HG03460 (cell line): ENCODE data around the gene HOXC5.

Source experiments
- ATAC-seq: cut with Tn5 transposase; IDR thresholded peaks from one replicate; pipeline ENCODE4 v1.9.1; 2021; ENCODE audit not compliant: unreplicated experiment

HOXC5 gene

DNA sequence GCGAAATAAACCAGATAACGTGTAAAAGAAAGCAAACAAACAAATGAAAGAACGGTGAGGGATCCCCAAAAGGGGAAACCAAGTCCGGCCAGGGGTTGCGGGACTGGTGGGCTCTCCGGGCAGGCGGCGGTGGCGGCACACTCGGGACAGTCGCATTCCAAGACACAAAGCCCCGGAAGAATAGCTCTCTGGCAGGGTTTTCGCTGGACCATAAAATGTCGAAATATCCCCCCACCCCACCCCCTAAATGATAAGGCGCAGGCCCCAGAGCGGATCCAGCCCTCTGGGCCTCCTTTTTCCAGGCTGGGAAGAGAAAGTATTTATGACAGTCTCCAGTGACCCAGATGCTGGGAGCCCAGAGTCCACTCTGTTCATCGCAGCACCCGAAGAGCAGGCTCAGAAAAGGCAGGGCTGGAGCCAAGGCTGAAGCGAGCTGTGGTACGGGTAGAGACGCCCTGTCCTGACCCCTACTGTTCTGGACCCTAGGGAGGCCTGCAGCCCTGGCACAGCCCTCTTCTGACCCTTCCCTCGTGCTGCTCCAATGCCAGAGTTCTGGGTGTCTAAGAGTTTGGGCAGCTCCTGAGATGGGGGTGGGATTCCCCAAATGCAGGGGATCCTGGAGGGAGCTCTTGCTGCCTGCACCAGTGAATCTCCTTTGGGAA lies 26.2 kb upstream of the HOXC5 start:
- ATAC-seq = no peak

DNA sequence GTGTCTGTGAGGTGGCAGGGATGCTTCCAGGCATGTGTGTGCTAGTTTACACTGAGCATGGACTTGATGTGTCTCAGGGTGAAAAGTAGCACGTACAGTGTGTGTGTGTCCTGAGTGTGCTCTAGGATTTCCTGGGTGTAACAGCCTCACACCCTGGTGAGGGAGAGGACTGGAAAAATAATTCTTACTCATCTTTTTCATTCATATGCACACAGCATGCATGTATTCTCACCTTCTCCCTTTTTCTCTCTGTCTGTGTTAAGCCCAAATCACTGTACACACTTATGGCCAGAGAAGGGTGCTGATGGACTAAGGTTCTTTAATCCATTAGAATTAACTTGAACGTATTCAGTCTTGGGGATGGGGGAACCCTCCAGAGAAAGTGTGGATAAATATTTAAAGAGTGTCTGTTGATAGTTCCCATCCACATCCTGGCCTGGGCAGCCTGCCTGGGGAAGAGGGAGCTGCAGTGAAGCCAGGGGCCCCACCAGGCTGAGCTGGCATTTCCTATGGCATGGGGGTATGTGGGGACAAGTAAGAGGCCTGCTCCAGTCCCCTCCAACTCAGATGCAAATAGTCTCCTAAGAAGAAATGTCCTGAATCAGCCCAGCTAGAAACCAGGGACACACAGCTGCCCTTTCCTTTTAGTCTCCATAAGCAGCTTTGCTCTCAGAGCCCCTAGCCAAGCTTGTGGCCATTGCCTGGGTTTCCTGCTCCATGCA lies 25.2 kb upstream of the HOXC5 start:
- no peak for ATAC-seq

DNA sequence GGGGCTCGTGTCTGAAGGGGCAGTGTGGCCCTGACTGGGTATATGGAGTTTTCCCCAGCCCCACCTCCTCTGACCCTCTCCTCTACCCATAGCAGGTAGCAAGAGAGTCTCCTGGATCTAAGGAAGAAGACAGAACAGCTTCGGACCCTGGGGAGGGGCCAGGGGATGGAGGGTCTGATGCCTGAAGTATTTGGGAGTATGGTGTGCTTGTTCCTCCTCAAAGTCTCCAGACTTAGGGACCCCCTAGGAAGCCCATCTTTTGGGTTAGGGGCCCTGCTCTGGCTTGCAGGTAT lies 24.6 kb upstream of the HOXC5 start:
- no peak for ATAC-seq

DNA sequence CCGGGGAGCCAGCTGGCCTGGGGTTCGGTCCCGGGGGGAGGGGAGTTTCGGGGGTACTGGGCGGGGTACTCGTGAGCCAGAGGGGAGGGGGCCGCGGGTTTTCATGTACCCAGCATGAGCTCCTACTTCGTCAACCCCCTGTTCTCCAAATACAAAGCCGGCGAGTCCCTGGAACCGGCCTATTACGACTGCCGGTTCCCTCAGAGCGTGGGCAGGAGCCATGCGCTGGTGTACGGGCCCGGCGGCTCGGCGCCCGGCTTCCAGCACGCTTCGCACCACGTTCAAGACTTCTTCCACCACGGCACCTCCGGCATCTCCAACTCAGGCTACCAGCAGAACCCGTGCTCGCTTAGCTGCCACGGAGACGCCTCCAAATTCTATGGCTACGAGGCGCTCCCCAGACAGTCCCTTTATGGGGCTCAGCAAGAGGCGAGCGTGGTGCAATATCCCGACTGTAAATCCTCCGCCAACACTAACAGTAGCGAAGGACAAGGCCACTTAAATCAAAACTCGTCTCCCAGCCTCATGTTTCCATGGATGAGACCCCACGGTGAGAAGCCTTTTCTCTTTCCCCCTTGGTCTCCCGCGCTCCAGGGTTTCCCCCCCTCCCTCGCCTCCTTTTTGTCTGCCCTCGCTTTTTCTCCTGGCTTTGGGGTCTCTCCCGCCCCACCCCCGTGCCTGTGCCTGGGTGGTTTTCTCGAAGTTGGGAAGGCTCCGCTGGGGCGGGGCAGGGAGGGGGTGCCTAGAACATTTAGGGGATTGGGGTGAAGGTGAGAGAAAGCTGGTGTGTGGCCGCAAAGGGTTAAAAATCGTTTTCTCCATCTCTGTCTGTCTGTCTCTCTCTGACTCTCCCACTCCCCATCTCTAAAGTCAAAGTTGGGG lies 23.4 kb upstream of the HOXC5 start:
- ATAC-seq = no peak

DNA sequence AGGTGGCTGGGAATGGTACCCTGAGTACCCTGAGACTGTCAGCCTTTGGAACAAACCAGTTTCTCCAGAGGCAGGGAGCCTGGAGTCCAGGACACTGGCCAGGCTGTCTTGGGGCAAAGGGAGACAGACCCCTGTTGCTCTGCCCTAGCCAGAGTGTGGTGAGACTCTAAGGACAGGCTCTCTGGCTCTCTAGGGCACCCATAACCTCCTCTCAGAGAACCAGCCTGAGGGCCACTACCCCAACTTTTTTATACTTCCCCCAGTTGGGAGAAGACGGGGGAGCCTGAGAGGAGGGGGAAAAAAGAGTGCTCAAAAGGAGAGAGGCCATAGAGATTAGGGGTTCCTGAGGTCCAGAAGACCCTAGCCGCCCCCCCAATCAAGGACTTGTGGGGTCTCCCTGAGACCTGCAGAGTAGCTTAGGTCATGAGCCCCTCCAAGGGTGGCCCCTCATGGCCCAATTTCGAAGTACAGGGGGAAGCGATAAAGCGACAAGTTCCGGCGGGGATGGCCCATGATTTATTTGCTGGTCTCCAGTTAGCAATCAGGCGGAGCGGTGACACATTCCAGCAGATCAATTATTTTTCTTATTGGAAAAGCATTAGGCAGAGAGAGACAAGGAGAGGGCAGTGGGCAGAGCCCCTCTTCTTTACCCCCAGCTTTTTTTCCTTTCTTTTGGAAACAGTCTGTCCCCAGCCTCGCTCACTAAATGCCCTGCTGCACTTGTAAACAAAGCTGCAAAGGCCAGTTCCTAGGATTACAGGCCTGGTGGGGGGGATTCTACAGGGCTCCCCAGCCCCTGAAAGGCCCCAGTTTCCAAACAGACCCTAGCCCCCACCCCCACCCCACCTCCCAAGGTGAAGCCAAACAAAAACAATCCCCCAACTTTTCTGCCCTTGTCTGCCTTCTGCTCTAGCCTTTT lies 22.5 kb upstream of the HOXC5 start:
- ATAC-seq = no peak

DNA sequence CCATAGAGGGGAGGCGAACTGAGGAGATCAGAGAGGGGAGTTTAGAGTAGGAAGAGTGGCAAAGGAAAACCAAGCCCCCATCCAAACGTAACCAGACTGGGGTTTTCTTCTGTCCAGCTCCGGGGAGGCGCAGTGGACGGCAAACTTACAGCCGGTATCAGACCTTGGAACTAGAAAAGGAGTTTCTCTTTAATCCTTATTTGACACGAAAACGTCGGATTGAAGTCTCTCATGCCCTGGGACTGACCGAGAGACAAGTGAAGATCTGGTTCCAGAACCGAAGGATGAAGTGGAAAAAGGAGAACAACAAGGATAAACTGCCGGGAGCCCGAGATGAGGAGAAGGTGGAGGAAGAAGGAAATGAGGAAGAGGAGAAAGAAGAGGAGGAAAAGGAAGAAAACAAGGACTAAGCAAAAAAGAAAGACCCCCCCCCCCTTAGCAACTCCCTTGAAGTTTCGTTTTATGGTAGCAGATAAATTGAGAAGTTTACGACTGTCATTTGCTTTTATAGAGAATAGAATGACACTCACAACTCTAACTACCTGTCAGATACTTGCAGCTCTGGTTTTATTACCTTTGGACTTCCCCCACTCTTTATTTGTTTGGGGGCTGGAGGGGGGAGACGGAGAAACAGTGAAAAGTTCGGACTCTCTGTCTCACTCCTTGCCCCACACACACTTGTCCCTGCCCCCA lies 21.7 kb upstream of the HOXC5 start:
- no peak for ATAC-seq

DNA sequence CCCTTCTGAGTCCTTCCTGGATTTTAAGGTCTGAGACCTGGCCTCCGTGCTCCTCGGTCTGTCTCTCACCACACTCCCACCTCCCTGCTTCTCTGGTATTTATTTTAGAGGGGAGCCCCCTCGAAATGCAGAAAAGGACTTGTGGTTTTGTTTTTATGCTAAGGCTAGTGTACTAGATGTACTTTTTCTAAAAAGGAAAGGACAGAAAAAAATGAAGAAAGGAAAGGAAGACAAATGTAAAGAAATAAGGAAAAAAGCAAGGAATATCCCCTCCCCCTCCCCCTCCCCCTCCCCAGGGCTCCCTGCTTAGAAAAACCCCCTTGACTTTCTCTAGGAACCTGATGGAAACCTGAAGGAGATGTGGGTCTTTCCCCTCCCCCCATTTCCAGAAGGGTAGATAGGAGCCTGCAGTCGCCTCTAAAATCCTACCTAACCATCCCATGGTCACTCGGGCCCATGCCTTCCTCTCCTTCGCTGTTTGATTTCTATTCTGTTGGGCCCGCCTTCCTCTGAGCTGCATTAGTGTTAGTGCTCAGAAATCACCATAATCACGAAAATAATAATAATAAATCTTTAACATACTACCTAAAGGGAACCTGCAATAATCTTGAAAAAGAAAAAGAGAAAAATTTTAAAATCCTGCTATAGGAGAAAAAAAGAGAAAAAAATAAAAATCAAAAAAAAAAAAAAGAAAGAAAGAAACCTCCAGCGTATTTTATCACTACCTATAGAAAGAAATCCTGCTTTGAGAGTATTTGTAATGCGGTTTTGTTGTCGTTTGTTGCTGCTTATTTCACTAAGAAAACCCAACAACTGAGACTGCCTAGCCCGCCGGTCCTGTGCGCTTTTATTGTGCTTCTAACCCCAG lies 21.0 kb upstream of the HOXC5 start:
- ATAC-seq = no peak

DNA sequence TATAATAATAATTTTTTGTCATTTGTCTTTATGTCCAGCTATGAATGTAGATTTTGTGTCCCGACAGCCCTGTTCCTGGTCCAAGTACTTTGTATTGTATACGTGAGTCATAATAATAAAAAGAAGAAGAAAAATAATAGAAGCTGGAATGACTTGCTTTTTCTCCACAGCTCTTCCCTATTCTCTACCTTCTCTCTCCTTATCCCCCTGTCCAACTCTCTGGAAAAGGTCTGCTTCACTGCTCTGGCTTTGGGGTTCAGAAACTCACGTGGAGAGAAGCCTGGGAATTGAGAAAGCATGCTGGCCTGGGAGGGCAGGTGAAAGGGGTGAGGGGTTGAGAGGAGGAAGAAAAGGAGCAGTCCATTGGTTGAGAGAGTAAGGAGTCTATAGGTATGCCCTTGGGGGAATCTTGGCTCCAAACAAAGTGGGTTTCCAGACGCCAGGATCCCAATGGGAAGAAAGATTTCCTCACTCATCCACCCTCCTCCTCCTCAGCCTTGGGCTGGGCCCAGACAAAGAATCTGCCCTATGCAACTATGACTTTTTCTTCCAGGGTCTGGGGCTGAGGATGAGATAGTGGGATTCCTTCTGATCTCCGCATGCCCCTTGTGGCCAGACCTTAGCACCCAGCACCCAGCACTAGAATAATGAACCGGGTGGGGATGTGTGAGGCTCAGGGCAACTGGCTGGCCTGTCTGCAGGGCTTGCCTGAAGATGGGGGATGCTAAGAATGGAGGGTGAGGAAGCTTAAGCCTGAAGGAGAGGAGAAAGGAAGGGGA lies 20.0 kb upstream of the HOXC5 start:
- no peak for ATAC-seq

DNA sequence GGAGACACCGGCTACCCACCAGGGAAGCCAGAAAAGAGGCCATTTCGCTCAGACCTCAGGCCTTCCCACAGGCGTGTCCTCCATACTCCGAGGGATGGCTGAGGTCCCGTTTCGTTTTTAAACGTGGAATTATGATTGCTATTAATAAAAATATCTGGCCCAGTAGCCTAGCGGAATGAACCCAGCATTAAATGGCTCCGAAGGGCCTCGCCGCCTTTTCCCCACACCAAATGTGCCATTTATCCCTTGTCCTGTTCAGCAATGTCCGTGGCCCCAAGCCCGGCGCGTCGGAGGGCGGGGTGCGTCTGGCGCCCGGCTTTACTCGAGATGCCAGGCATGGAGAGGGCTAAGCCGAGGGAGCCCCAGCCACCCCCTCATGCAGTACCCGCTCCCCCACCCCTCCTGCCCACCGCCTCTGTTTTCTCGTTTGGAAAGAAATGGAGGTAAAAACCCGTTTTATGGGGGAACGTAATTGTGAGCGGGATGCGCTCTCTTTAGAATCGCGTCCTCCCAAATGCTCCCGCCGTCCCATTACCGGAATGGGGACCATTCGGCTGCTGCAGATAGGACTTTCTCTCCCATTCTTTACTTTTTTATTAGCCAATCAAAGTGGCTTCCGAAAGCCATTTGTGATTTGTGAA lies 18.4 kb upstream of the HOXC5 start:
- no peak for ATAC-seq

DNA sequence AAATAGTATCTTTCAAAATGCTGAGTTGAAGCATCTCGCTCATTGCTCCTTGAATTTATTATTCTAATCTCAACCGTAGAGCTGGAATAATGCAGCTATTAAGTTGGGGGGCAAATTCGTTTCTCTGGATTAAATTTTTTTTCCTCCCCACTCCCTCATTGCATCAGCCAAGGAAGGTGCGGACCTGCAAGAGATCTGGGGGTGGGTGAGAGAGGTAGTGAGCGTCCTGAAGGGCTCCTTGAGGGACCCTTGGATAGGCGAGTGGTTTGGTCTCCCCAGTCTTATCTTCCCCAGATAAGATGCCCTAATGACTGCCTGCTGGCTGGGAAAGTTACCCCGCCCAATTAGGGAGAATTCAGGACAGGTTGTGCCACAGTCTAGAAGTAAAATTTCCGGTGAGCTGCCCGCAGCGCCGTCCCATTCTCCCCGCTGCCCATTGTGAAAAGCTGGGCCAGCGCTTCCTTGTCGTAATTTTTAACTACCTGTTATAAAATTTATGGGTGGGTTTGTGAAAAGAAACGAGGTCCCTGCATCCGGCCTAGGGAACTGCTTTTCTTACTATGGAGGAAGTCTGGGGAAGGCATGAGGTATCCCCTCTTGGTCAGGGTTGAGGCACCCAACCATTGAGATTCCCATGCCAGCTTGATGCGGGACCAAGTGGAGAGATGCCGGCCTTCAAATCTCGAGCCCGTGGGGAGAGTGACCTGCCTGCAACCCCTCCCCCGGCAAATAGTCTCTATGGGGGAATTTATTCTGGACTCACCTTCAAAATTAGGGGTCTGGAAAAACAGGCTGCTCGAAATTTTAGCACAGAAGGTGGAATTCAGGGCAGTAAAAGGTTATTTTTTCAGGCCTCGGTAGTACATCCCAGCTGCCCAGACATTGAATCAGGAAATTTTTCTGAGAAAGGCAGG lies 17.6 kb upstream of the HOXC5 start:
- no peak for ATAC-seq

DNA sequence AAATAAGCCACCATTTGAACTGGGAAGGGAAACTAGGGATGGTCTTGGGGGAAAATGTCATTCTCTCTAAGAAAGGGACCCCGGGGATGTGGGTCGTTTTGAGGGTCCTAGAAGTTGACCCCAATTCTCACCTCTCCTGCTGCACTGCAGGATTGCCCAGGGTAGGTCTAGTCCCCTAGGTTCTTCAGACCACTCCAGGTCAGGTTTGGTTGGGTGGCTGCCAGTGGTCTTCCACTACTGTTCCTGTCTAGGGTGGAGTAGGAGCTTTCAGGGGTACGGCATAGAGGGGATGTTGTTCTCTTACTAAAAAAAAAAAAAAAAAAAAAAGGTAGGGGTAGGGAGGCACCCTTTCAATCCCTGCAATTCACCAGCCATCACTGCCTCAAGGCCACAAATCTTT lies 16.8 kb upstream of the HOXC5 start:
- ATAC-seq = no peak

DNA sequence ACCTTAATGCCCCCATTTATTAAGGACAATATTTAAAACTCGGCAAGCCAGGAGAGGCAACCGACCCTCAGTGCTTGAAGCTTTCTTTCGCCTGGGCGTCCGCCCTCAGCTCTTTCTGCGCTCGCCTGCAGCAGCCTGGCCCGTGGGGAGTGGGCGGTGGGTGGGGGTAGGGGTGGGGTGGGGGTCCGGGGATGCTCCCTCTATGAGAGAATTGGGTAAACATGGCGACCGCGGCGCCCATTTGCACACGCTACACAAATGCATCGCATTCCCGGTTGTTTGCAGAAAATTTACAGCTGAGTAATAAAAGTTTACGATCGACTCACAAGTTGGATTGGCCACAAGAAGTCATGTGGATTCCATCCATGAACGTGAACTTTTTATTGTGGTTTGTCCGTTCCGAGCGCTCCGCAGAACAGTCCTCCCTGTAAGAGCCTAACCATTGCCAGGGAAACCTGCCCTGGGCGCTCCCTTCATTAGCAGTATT lies 16.3 kb upstream of the HOXC5 start:
- ATAC-seq = no peak

DNA sequence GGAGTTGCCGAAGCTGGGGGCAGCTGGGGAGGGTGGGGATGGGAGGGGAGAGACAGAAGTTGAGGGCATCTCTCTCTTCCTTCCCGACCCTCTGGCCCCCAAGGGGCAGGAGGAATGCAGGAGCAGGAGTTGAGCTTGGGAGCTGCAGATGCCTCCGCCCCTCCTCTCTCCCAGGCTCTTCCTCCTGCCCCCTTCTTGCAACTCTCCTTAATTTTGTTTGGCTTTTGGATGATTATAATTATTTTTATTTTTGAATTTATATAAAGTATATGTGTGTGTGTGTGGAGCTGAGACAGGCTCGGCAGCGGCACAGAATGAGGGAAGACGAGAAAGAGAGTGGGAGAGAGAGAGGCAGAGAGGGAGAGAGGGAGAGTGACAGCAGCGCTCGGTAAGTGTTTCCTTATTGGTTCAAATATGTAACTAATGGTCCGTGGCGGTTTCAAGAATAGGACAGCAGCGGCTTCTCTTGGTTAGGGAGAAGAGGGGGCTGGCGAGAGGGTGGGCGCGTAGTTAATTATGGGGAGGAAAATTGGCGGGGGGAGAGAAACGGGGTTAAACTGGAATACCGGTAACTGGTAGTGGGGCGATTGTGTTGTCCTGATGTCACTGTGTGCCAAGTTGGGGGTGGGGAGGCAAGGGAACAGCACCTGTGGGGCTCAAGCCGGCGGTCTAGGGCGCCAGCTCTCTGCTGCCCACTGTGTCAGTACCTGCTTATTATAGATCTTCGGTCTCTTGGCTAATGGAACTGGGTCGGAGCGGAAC lies 15.6 kb upstream of the HOXC5 start:
- peak; percentile 20 for ATAC-seq

DNA sequence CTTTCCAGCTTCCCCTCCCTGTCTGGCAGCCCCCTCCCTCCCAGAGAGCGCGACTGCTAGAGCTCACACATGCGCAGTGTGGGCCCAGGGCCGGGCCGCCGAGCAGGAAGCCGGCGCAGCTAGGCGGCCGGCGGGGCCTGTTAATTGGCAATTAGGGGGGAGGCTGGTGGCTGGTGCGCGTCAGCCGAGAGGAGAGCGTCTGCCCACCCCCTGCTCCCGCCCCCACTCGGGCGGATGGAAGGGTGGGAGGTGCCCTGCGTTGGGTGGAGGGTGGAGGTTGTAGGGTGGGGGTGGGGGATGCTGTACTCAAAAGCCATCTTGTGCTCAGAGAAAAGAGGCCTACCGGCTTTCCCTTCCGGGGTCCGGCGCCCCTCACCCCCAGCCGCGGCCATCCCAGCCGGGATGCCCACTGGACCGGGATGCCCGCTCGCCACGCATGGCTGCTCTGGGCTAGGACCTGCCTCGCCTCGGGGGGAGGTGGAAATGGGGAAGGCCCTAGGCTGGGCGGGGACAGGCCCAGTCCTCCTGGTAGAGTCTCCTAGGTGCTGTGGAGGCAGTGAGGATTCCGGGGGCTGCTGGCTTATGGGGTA lies 14.9 kb upstream of the HOXC5 start:
- peak; percentile 63 for ATAC-seq

DNA sequence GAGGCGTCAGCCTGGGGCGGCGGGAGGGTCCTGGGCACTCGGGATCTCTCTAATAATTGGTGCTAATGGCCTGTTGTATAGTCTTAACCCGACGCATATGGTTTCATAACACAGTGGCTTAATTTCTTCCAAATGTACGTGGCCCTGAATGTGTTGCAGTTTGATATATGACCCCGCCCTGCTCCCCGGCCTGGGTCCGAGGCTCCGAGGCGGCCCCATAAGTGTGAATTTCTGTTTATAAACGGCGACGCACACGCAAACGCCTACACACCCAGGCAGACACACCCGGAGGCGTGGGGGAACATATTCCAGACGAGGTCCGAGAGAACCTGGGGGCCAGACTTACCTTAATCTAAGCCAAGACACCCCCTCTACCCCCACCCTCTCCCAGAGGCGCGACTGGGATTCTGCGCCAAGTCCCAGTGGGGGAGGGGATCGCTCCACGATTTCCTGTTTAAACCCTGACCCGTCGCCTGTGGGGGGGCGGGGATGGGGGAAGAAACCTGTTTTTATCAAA lies 14.3 kb upstream of the HOXC5 start:
- ATAC-seq = no peak
